Uterus (tissue), 2 donors: ENCODE measurements around the gene DCC.

Experiments used
- CTCF ChIP-seq, 4 experiments: fragments of 200-600 bp in 2 of 4; fragments of 450-650 bp in 2 of 4; sonication (generic) in 2 of 4; IDR thresholded peaks; one replicate each; pipeline ENCODE4 v1.5.1; 2016 to 2019; ENCODE audit warnings: antibody characterized with exemption in 4 of 4, mild to moderate bottlenecking in 2 of 4, moderate library complexity in 1 of 4
- POLR2A ChIP-seq, 2 donors: fragments of 450-650 bp; IDR thresholded peaks; one replicate each; pipeline ENCODE4 v1.6.1; 2016; ENCODE audit warnings: antibody characterized with exemption in 2 of 2, mild to moderate bottlenecking in 1 of 2, moderate library complexity in 1 of 2

DNA sequence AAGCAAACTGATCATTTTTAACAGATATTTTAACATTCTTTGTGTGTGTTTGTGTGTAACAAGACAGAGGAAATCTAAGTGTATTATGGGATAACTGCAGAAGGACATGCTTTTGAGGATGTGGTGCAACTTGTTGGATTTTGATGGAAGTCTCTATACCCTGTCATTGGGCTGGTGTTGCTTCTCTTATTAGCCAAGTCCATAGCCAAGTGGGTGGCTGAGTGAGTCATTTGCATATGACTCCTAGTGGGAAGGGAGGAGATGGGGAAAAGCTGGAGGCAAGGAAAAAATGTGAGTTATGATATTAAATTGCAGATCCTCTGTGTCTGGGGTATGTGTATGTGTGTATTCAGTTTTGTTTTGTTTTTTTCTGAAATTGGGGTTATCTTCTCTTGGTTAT, 879.9 kb downstream of the DCC start:
- no peak for TF ChIP-seq CTCF (IDR thresholded peaks at IDR 0.05)
- no peak for TF ChIP-seq POLR2A (IDR thresholded peaks at IDR 0.05)
